RWPE2 (cell line): ENCODE results near the gene PIP5K1B.

ENCODE experiments used
- ATAC-seq: fragments of 200-7000 bp; cut with Tn5 transposase; 3 replicates; pipeline ENCODE4 v1.9.1; 2021; ENCODE audit warnings: low read depth
- DNase-seq: peaks from one replicate; pipeline ENCODE4 v3.0.0-alpha.2; 2020; ENCODE audit warnings: low spot score
- H3K27ac ChIP-seq: fragments of 450-650 bp; 2 replicates; pipeline ENCODE4 v1.5.1; 2017; ENCODE audit warnings: mild to moderate bottlenecking; ENCODE audit not compliant: poor library complexity, severe bottlenecking
- H3K27me3 ChIP-seq: fragments of 250-450 bp; sonication (Bioruptor Pico); 2 replicates; pipeline ENCODE4 v1.5.1; 2021; ENCODE audit warnings: mild to moderate bottlenecking, moderate library complexity; ENCODE audit not compliant: insufficient read depth, poor library complexity, severe bottlenecking
- H3K36me3 ChIP-seq: fragments of 250-450 bp; sonication (Bioruptor Pico); 2 replicates; pipeline ENCODE4 v1.5.1; 2020; ENCODE audit warnings: low read depth, mild to moderate bottlenecking, moderate library complexity
- H3K4me1 ChIP-seq: fragments of 250-450 bp; sonication (Bioruptor Pico); 2 replicates; pipeline ENCODE4 v1.5.1; 2021; ENCODE audit warnings: mild to moderate bottlenecking, moderate library complexity; ENCODE audit not compliant: insufficient read depth, poor library complexity, severe bottlenecking
- H3K4me3 ChIP-seq: fragments of 250-450 bp; sonication (Bioruptor Pico); 2 replicates; pipeline ENCODE4 v1.5.1; 2021; ENCODE audit warnings: mild to moderate bottlenecking, moderate library complexity; ENCODE audit not compliant: severe bottlenecking
- H3K9me3 ChIP-seq: fragments of 250-450 bp; sonication (Bioruptor Pico); 2 replicates; pipeline ENCODE4 v1.5.1; 2021; ENCODE audit warnings: mild to moderate bottlenecking, moderate library complexity; ENCODE audit not compliant: severe bottlenecking
- CTCF ChIP-seq: fragments of 450-650 bp; IDR thresholded peaks from one replicate; pipeline ENCODE4 v1.5.1; 2017; ENCODE audit warnings: mild to moderate bottlenecking, moderate library complexity; ENCODE audit not compliant: poor library complexity, severe bottlenecking

Gene PIP5K1B

DNA sequence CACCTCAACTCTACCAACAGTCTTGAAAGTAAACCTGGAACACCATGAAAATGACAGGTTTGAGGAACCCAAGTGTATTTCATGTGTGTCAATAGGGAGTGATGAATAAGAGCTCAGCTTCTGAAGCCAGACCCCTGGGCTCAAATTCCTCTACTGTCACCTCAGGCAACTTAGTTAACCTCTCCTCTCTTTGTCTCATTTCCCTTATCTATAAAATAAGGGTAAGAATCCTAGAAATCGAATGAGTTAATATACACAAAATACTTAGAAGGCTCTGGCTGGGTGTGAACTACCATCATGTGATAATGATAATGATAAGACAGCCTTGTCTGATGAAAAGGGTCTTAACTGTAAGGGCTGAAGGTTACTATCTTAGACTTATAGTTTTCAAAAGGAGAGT, 66.3 kb downstream of the PIP5K1B start:
- H3K4me3 ChIP-seq, result no peak overlapping the region
- no peak for DNase-seq
- no peaks in the 10 kb centered on the region for H3K9me3 ChIP-seq
- TF ChIP-seq CTCF, result no peak
- no peaks in the 10 kb centered on the region for H3K27me3 ChIP-seq
- H3K36me3 ChIP-seq, result no peaks in the 10 kb centered on the region
- H3K4me1 ChIP-seq, result no peaks in the 10 kb centered on the region
- no peak overlapping the region for H3K27ac ChIP-seq
- ATAC-seq, result no peak

DNA sequence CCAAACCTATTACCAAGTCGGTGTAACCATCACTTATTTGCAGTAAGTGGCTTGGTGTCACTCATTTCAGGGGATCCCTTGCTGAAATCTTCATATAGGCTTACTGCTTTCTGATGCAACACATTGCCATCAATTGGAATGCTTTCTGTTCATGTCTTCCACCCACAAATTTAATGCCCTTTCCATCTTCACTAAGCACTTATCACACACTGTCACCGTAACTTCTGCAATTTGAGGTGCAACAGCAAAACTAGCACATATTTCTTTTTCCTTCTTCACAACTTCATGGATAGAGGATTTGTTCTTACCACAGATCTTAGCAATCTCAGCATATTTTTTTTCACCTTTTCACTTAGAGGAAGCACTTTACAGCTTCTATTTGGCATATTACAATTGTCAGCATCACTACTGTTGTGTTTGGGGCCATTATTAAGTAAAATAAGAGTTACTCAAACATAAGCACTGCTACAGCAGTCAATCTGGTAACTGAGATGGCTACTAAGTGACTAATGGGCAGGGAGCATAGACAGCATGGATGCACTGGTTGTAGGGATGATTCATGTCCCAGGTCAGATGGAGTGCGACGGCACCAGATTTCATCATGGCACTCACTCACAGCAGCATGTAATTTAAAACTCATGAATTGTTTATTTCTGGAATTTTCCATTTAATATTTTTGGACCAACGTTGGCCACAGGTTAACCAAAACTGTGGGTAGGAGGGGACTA, 70.1 kb downstream of the PIP5K1B start:
- DNase-seq, result no peak
- Histone ChIP-seq H3K9me3 (no peaks in the 10 kb centered on the region), H3K4me1 (peaks cover 4% of the 10 kb centered on the region), H3K4me3 (no peak overlapping the region), H3K27me3 (no peaks in the 10 kb centered on the region), H3K27ac (no peak overlapping the region), H3K36me3 (no peaks in the 10 kb centered on the region)
- TF ChIP-seq CTCF, result no peak
- 0 out of 3 replicates have a peak, but pooled peaks have one; percentile 32 for ATAC-seq

- DNase-seq, result no peak
- no peaks in the 10 kb centered on the region for H3K9me3 ChIP-seq
- no peak for TF ChIP-seq CTCF
- no peak overlapping the region for H3K4me3 ChIP-seq
- H3K27ac ChIP-seq, result no peak overlapping the region
- H3K36me3 ChIP-seq, result no peaks in the 10 kb centered on the region
- no peak for ATAC-seq
- no peaks in the 10 kb centered on the region for H3K27me3 ChIP-seq
- peaks cover 9% of the 10 kb centered on the region for H3K4me1 ChIP-seq
Measured at GRCh38 chr9:68777070-68777763, 72.2 kb downstream of the PIP5K1B start.

- Histone ChIP-seq H3K4me3 (no peak overlapping the region), H3K36me3 (no peaks in the 10 kb centered on the region), H3K9me3 (no peaks in the 10 kb centered on the region), H3K27me3 (no peaks in the 10 kb centered on the region), H3K4me1 (peaks cover 9% of the 10 kb centered on the region), H3K27ac (no peak overlapping the region)
- ATAC-seq (no peak), DNase-seq (no peak)
- TF ChIP-seq CTCF, result no peak
Measured at GRCh38 chr9:68778635-68779034, 73.6 kb downstream of the PIP5K1B start.
